NK-92 (cell line): ENCODE results near the gene BCKDHA.
"Not testable (repeated sequence)": the region's sequence is repeated elsewhere in the genome, so short reads cannot be mapped to it uniquely, and the experiment has no call there.

Source experiments
- DNase-seq: peaks from one replicate; lab custom pipeline; 2025; ENCODE audit not compliant: unreplicated experiment; lab: John Stamatoyannopoulos, UW

The BCKDHA gene

DNA sequence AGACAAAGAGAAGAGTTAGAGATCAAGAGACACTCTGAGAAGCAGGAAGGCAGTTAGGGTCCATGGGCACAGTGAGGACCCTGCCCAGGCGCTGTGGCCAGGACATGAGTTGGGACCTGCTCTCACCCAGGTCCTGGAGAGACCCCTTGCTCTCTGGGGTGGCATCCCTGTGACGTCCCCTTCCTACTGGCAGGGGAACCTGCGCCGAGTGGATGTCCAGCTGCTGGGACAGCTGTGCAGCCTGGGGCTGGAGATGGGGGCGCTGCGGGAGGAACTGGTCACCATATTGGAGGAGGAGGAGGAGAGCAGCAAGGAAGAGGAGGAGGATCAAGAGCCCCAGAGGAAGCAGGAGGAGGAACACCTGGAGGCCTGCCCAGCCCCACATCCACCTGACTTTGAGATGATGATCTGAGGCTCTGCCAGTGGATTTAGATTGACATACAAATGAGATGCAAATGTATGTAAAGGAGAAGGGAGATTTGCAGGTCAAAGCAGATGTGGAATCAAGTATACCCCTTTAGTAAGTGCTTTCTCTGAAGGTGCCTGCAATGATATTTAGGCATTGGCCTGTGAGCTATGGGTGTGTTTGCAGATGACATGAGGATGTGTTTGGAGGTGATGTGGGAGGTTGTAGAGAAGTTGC is 46.3 kb downstream of the BCKDHA start:
- no peak for DNase-seq

DNA sequence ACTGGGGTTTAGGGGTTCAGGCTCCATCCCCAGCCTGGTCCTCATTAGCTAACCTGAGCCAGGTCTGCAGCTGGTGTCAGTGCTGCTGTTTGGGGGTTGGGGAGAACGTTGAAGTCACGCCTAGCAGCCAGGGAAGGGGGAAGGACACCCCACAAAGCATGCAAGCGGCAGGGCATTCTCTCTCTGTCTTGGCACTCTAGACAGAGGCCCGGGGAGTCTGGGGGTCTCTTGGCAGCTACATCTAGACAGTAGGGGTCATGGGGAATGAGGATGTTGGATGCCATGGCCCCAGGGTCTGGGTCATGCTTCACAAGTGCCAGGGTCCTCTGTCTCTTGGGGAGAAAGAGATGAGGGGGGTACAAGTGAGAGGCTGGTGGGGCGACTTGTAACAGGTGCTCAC is 48.0 kb downstream of the BCKDHA start:
- DNase-seq, result no peak

DNA sequence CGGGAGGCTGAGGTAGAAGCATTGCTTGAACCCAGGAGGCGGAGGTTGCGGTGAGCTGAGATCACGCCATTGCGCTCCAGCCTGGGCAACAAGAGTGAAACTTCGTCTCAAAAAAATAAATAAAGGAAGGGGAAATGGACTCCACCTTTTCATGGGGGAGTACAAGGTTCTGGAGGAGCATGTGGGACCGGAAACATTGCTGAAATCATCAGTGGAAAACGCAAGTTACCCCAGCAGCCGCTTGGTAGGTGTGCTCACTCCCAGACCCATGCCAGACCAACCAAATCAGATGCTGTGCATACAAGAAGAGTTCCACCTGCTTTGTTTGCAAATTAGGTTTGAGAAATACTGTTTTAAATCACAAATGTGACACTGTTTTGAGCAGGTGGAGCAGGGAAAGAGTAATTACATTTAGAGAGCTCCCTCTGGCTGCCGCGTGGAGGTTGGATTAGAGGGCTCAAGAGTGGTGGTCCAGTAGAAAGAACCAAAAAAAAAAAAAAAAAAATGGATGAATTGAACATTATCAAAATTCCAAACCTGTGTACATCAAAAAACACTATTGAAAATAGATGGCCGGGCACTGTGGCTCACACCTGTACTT is 50.2 kb downstream of the BCKDHA start:
- no peak for DNase-seq

DNA sequence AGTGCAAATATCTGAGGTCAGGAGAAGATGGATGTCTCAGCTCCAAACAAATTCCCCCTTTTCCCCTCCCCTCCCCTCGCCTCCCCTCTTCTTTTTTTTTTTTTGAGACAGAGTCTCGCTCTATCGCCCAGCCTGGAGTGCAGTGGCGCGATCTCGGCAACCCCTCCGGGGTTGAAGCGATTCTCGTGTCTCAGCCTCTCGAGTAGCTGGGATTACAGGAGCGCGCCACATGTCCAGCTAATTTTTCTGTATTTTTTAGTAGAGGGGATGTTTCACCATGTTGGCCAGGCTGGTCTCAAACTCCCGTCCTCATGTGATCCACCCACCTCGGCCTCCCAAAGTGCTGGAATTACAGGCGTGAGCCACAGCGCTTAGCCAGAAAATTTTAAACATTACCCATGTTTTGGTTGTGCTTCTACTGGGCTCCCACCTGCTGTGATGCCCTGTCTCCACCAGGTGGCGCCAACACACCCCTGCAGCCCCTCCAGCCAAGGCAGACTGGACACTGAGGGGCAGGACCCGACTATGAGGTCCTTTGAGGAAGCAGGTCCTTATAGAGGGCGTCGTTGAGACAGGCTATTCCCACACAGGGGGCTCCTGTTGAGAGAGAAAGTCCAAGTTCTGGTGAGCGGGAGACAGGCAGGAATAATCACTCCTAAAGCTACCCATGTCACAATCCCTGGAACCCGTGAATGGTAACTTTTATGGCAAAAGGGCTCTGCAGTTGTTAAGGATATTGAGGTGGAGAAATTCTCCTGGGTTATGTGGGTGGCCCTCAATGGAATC is 51.7 kb downstream of the BCKDHA start:
- no peak for DNase-seq

DNA sequence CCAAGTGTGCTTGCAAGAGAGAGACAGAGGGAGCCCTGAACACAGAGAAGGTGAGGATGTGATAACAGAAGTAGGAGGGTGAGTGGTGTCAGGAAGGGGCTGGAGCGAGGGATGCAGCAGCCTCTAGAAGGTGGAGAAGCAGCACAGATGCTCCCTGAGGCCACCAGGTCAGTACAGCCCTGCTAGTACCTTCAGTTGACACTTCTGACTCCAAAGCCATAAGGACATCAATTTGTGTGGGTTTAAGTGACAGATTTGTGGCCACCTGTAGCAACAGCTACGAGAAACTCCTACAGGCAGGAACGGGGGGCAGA is 52.2 kb downstream of the BCKDHA start:
- no peak for DNase-seq

DNA sequence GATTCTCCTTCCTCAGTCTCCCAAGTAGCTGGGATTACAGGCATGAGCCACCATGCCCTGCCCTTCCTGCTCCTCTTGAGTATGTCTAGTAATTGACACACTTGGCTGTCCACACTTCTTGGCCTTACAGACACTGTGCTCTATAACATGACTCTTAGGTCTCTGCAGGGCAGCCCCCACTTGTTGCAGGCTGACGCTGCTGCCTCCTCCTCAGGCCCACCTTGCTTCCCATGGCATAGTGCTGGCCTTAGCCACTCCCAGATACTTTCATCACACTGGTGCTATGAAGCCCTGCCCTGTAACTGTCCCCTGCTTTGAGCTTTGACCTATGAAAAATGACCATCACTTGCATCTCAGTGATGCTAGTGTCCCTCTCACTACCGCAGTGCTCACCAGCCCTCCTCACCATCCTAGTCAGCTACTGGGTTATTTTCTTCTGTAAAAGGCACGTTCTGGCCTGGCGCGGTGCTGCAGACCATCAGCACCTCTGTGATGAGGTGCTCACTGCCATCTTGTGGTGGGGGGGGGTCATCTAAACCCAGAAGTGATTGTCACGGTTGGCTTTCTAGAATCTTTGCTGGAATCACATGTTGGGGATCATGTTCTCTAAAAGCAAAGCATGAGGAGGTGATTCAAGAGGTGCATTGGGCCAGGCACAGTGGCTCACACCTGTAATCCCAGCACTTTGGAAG is 55.1 kb downstream of the BCKDHA start:
- DNase-seq, result no peak

DNA sequence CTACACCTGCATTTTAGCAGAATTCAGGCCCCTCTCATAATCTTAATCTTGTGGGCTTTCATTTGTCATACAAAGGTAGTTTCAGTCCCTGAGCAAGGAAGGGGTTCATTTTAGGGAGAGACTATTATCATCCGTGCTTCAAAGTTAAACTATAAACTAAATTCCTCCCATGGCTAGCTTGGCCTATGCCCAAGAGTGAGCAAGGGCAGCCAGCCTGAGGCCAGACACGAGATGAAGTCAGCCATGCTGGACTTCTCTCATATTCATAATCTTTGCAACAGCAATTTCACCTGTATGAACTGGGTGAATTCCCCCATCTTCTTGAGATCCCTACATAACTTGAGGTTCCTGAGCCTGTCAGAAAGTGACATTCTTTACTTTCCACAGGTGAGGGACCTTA is 58.3 kb downstream of the BCKDHA start:
- DNase-seq, result no peak

DNA sequence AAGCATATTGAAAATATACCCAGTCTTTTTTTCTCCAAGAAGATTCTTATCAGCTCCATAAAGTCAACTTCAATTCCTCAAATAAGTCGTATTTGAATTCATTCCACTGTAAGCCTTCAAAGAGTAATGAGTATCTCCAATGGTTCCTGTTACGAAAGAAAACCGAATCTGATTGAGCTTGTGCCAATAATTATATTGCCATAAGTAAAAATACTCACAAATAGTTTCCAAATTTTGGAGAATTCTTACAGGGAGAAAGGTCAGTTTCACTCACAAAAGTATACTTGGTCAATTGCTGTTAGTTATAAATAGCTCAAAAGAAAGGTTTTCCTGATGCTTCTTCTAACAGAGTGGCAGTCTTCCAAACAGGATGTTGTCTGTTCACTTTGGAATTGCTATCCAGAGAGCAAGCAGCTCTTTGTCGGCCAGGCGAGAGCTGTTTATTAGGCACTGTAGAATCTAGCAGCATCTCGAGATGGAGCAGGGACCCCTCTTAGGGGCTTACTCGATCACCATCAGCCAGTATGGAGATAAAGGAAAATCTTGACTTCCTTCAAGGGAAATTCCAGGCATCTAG is 58.8 kb downstream of the BCKDHA start:
- DNase-seq, result no peak

DNA sequence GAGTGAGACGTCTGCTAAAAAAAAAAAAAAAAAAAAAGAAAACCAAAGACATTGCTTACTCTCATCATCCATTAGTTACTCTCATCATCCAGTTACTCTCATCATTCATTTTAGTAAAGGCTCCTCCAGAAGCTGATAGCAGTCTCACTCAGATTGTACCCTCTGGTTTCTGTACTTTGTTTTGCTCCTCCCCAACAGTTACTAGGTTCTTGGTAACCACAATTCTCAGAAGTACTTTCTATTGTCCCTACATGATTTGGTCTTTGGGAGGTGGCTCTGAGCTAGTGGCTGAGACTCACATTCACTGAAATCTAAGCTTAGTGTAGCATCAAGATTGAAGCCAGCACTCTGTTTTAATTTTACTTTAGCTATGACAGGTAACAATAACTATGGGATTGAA is 59.6 kb downstream of the BCKDHA start:
- no peak for DNase-seq

DNA sequence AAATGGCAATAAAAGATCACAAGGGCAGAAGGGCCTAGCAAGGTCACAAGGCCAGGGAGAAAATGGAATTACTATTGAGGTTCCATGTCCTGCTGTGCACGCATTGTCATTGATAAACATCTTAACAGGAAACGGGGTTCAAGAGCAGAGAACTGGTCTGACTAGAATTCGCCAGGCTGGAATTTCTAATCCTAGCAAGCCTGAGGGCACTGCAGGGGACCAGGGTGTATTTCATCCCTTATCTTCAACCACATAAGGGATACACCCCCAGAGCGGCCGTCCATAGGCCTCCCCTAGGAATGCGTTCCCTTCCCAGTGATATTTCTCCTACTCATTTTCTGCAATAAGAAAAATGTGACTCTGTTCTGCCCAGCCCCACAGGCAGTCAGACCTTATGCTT is 64.9 kb downstream of the BCKDHA start:
- DNase-seq, result no peak

DNA sequence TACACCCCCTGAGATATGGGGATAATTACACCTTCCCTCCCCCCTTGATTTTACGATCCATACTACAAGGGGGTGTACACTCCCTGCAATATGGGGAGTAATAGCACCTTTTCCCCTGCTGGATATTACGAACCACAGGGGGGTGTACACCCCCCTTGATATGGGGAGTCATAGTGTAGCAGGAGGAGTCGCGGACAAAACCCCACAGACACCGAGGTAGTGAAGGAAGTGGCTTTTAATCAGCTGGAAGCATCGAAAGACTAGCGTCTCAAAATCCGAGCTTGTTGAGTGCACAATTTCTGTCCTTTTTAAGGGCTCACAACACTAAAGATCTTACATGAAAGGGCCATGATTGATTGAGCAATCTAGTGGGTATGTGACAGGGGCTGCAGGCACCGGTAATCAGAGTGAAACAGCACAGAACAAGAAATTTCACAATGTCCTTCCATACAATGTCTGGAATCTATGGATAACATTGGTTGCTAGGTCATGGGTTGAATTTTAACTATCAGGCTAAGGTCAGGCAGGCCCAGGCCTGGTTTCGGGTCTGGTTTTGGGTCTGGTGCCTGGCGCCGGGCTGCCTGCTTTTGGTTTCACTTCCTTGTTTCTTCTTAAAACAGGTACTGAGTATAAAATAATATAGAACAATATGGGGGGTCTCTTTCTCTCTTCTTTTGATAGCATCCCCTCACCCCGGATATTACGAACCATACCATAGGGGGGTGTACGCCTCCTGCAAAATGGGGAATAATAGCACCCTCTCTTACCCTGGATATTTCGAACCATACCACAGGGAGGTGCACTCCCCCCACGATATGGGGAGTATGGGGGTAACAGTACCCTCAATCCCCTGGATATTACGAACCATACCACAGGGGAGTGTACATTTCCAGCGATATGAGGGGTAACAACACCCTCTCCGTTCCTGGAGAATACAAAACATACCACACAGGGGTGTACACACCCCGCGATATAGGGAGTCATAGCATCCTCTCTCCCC is 65.9 kb downstream of the BCKDHA start:
- not testable (repeated sequence) for DNase-seq
